ENCODE data around the gene LSM4. TPM values are rescaled to one million over a fixed set of nuclear protein-coding genes. Genes with fewer than 3 reads are reported as not detected.

The LSM4 gene
- total and polyA plus RNA-seq, 2 of the 13 experiments (the other 11 are each of a cell fraction or from before 2014, with no cell fraction given) = 65.8 to 166 TPM

DNA sequence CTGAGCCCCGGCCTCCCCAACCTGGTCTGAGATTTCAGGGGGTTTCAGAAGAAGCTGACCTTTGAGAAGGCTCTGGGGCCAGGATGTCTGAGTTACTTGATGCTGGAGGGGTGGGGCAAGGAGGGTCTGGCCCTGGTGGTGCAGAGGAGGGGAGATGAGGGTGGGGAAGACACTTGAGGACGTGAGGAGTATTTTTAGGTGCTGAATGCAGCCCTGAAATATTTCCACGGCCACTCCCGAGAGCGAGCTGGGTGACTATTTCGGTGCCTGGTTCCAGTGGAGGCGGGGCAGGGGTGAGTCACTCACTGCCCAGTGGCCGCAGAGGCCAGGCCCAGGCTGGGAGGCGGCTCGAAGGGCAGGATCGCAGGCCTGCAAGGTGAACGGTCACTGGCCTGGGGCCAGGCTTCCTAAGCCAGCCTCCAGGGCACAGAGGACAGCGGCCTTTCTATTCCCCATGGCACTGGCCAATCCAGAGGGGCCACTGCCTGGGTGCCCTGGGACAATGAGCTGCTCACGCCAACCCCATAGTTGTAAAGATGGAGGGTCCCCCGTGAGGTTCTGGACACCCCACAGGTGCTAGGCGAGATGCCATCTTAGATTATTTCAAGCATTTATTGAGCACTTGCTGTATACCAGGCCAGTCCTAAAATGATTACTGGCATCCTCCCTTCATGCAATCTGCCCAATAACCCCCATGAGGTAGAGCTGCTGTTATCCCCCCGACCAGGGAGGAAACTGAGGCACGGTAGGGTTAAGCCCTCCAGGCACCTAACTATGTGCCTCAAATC lies 21.8 kb downstream of the LSM4 start:
- Histone ChIP-seq H3K4me1 (ENCODE audit: insufficient read depth, low read length) (peaks cover 60% of the 10 kb centered on the region), H3K9ac (ENCODE audit: insufficient read depth, low read depth, low read length) (no peak overlapping the region), H3K4me3 (replicated peaks in 1 of 3; ENCODE audit: insufficient read depth in 1 of 3, low read depth in 2 of 3, low read length in 3 of 3) (no peak overlapping the region), H2AFZ (ENCODE audit: low read length) (no peak overlapping the region), H3K9me3 (ENCODE audit: low read length) (no peaks in the 10 kb centered on the region), H4K20me1 (ENCODE audit: insufficient read depth, low read length) (no peaks in the 10 kb centered on the region), H3K79me2 (ENCODE audit: insufficient read depth, low read length) (no peaks in the 10 kb centered on the region), H3K4me2 (ENCODE audit: low read depth, low read length) (no peak overlapping the region), H3K27ac (ENCODE audit: extremely low read length, insufficient read depth, low read length) (no peak overlapping the region), H3K27me3 (ENCODE audit: control insufficient read depth in 1 of 2, insufficient read depth in 2 of 2, low read length in 2 of 2) (no peaks in the 10 kb centered on the region), H3K36me3 (replicated peaks in 1 of 2; ENCODE audit: control insufficient read depth in 1 of 2, insufficient read depth in 2 of 2, low read length in 2 of 2) (no peaks in the 10 kb centered on the region)
- CTCF ChIA-PET (ENCODE audit: low intra/inter-chr PET ratio, low total read pairs) = no interaction called here
- POLR2A ChIA-PET = interaction anchor here (5.8 to 7.2 kb wide), 3 partner anchors 9 to 21 kb away, joined by 51 to 251 read pairs (median 187); partner anchors contain the start of genes JUND and LSM4
- BruUV-seq (replicated peaks) = no TSS peak
- DNase-seq (ENCODE audit: low spot score) (no peak), ATAC-seq (peak; percentile 50), FAIRE-seq (peak; percentile 60)
- WGBS (ENCODE audit: low lambda C conversion rate) = 16% methylated on average over 15 of the region's 18 CpGs
- intact Hi-C loops (cut with micrococcal nuclease; ENCODE audit: unreplicated experiment) (loop anchor here (1.0 kb wide), 1 partner anchor 19 kb away; no protein-coding TSS in a partner anchor), in situ Hi-C loops (cut with HindIII; ENCODE audit: extremely low pct_ligation_motif_present, low pct_unique_long_range_greater_than_20kb) (no loop called here)
- TF ChIP-seq ZNF101 (CRISPR knock-in tag; IDR thresholded peaks at IDR 0.05; ENCODE audit: borderline replicate concordance, low read depth) (no peak), HNF4A (CRISPR knock-in tag; IDR thresholded peaks at IDR 0.05) (peak; percentile 46; the same call in 1 of the 2 replicates), ZFP36L2 (CRISPR knock-in tag; IDR thresholded peaks at IDR 0.05) (no peak), STAG1 (CRISPR knock-in tag; IDR thresholded peaks at IDR 0.05) (0 out of 2 replicates have a peak, but pooled peaks have one; percentile 14), SP1 (IDR thresholded peaks at IDR 0.05) (no peak), SP1 (CRISPR knock-in tag; IDR thresholded peaks at IDR 0.05) (peak; percentile 46; the same call in 1 of the 2 replicates), ZNF207 (IDR thresholded peaks at IDR 0.05; ENCODE audit: borderline replicate concordance) (no peak), ZNF605 (CRISPR knock-in tag; IDR thresholded peaks at IDR 0.05) (peak; percentile 66; the same call in 1 of the 2 replicates), ZNF317 (CRISPR knock-in tag; IDR thresholded peaks at IDR 0.05) (0 out of 2 replicates have a peak, but pooled peaks have one; percentile 35), SAP130 (CRISPR knock-in tag; IDR thresholded peaks at IDR 0.05; ENCODE audit: low read depth) (peak; percentile 75), ZNF841 (CRISPR knock-in tag; IDR thresholded peaks at IDR 0.05; ENCODE audit: borderline replicate concordance) (no peak), ZNF883 (CRISPR knock-in tag; IDR thresholded peaks at IDR 0.05; ENCODE audit: not compliant biosample characterization) (no peak)
- TF ChIP-seq, protein P1, sequence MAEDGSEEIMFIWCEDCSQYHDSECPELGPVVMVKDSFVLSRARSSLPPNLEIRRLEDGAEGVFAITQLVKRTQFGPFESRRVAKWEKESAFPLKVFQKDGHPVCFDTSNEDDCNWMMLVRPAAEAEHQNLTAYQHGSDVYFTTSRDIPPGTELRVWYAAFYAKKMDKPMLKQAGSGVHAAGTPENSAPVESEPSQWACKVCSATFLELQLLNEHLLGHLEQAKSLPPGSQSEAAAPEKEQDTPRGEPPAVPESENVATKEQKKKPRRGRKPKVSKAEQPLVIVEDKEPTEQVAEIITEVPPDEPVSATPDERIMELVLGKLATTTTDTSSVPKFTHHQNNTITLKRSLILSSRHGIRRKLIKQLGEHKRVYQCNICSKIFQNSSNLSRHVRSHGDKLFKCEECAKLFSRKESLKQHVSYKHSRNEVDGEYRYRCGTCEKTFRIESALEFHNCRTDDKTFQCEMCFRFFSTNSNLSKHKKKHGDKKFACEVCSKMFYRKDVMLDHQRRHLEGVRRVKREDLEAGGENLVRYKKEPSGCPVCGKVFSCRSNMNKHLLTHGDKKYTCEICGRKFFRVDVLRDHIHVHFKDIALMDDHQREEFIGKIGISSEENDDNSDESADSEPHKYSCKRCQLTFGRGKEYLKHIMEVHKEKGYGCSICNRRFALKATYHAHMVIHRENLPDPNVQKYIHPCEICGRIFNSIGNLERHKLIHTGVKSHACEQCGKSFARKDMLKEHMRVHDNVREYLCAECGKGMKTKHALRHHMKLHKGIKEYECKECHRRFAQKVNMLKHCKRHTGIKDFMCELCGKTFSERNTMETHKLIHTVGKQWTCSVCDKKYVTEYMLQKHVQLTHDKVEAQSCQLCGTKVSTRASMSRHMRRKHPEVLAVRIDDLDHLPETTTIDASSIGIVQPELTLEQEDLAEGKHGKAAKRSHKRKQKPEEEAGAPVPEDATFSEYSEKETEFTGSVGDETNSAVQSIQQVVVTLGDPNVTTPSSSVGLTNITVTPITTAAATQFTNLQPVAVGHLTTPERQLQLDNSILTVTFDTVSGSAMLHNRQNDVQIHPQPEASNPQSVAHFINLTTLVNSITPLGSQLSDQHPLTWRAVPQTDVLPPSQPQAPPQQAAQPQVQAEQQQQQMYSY (CRISPR knock-in tag; IDR thresholded peaks at IDR 0.05) = no peak
- TF ChIP-seq, protein P2, sequence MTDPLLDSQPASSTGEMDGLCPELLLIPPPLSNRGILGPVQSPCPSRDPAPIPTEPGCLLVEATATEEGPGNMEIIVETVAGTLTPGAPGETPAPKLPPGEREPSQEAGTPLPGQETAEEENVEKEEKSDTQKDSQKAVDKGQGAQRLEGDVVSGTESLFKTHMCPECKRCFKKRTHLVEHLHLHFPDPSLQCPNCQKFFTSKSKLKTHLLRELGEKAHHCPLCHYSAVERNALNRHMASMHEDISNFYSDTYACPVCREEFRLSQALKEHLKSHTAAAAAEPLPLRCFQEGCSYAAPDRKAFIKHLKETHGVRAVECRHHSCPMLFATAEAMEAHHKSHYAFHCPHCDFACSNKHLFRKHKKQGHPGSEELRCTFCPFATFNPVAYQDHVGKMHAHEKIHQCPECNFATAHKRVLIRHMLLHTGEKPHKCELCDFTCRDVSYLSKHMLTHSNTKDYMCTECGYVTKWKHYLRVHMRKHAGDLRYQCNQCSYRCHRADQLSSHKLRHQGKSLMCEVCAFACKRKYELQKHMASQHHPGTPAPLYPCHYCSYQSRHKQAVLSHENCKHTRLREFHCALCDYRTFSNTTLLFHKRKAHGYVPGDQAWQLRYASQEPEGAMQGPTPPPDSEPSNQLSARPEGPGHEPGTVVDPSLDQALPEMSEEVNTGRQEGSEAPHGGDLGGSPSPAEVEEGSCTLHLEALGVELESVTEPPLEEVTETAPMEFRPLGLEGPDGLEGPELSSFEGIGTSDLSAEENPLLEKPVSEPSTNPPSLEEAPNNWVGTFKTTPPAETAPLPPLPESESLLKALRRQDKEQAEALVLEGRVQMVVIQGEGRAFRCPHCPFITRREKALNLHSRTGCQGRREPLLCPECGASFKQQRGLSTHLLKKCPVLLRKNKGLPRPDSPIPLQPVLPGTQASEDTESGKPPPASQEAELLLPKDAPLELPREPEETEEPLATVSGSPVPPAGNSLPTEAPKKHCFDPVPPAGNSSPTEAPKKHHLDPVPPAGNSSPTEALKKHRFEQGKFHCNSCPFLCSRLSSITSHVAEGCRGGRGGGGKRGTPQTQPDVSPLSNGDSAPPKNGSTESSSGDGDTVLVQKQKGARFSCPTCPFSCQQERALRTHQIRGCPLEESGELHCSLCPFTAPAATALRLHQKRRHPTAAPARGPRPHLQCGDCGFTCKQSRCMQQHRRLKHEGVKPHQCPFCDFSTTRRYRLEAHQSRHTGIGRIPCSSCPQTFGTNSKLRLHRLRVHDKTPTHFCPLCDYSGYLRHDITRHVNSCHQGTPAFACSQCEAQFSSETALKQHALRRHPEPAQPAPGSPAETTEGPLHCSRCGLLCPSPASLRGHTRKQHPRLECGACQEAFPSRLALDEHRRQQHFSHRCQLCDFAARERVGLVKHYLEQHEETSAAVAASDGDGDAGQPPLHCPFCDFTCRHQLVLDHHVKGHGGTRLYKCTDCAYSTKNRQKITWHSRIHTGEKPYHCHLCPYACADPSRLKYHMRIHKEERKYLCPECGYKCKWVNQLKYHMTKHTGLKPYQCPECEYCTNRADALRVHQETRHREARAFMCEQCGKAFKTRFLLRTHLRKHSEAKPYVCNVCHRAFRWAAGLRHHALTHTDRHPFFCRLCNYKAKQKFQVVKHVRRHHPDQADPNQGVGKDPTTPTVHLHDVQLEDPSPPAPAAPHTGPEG (CRISPR knock-in tag; IDR thresholded peaks at IDR 0.05) = no peak
- TF ChIP-seq, protein P3, sequence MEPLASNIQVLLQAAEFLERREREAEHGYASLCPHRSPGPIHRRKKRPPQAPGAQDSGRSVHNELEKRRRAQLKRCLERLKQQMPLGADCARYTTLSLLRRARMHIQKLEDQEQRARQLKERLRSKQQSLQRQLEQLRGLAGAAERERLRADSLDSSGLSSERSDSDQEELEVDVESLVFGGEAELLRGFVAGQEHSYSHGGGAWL (CRISPR knock-in tag; IDR thresholded peaks at IDR 0.05) = 0 out of 2 replicates have a peak, but pooled peaks have one; percentile 33
